Measurements from ENCODE around the gene ZBTB14.

Gene ZBTB14

DNA sequence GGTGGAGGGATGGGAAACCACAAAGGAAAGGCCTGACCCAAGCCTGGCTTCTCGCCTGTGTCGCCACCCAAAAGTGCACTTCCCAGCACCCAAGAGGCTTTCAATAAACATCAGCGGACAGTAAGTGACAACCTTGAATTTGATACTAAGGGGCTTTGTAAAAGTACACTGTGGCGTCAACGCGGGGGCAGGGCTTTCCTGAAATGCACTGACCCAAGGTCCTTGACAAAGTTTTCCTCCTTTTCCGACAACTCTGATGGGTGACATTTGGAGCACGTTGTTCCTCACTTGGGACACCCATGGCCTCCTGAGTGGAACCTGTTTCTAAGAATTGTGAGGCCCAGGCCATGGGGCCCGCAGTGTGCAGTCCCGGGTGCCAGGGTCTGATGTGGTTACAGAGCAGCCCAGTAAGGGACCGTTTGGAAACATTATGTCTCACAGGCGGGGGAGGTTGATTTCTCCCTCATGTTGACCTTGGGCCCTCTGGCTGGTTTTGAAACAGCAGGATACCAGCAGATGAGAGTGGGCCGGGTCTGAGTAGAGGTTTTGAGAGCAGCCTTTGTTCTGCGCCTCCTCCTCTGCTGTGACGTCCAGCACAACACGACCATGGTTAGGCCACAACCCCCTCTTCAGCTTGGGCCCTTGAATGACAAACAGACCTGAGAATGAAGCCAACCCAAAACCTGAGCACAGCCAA lies 2.8 kb upstream of the ZBTB14 start:
- TF ChIP-seq, protein P1, sequence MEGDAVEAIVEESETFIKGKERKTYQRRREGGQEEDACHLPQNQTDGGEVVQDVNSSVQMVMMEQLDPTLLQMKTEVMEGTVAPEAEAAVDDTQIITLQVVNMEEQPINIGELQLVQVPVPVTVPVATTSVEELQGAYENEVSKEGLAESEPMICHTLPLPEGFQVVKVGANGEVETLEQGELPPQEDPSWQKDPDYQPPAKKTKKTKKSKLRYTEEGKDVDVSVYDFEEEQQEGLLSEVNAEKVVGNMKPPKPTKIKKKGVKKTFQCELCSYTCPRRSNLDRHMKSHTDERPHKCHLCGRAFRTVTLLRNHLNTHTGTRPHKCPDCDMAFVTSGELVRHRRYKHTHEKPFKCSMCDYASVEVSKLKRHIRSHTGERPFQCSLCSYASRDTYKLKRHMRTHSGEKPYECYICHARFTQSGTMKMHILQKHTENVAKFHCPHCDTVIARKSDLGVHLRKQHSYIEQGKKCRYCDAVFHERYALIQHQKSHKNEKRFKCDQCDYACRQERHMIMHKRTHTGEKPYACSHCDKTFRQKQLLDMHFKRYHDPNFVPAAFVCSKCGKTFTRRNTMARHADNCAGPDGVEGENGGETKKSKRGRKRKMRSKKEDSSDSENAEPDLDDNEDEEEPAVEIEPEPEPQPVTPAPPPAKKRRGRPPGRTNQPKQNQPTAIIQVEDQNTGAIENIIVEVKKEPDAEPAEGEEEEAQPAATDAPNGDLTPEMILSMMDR (IDR thresholded peaks at IDR 0.05; ENCODE audit: low read depth, low read length) = no peak

DNA sequence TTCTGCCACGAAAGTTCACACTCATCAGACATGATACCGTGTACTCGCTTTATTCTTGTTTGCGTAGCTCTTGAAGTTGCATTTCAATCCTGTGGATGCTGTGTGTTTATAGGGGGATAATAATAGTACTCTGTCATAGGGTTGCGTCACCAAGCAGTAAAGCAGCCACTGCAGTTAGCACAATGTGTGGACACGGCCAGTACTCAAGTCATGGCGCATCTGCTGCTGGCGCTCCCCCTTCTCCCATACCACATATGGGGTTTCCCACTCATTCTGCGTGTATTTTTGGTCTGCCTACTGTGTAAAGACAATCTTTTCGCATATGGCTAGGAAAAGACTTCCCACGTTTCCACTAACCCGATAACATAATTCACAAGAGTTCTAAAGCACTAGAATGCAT lies 2.1 kb upstream of the ZBTB14 start:
- no peak overlapping the region for H3K4me3 ChIP-seq (ENCODE audit: low read depth, low read length)
- TF ChIP-seq, protein P1 (IDR thresholded peaks at IDR 0.05; ENCODE audit: low read depth, low read length) = no peak

More for the DNA sequence above, 2.8 kb upstream of the ZBTB14 start:
- no peak overlapping the region for H3K4me3 ChIP-seq (ENCODE audit: low read depth, low read length)

DNA sequence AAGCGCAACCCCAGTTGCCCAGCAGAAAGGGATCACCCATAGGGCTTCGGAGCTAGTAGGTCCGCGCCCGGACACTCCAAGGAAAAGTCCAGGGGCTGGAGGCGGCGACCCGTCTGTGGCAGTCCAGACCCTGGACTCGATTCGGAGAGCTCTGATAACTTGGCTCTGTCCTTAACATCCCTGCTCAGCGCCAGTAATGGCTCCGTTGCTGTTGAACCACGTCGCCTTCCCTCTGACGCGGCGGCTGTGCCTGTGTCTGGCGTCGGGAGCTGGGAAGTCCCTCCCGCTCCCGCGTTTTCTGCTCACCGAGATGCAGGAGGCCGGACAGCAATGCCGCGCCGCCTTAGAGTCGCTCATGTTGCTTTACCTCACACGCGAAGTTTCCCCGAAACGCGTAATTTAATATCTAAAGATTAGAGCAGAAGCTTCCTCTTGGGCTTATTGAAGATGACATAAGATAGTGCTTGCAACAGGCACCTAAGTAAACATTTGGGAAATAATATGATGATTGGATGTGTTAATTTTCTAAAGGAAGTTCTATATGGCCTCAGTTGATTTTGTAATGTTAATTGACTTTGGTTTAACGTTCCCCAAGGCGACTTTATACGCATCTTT lies 1.3 kb upstream of the ZBTB14 start:
- TF ChIP-seq, protein P1 (IDR thresholded peaks at IDR 0.05; ENCODE audit: low read depth, low read length) = no peak
- H3K4me3 ChIP-seq (ENCODE audit: low read depth, low read length) = peak overlapping the region; percentile 64

DNA sequence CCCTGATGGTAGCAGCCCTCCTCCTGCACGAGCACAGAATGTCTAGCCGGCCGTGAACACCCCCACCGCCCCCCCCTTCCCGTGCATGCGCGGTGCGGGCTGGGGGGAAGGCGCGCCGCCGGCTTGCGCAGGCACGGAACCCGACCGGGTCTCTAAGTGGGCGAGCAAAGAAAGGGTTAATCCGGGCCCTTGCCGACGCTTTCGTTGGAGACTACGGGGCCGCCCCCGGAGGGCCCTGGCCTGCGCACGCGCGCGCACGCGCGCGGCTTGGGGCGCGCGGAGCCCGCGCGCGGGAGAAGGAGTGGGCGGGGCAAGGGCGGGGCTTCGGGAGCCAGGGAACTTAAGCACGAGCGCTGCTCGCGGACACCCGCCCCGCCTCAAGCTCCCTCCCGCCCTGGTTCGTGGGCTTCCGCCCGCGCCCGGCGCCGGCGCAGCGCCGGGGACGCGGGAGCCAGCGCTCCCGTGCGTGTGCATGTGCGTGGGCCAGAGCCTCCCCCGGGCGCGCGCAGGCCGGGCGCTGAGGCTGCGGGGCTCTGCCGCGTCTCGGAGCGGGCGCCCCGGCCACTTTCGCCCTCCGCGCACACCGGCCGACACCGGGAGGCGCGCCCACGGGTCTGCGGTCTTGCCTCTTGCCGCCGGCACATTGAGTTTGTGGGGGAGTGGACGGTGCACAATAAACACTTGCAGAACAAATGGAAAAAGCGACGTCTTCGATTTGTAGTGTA lies 617 bp upstream of the ZBTB14 start:
- TF ChIP-seq, protein P1 (IDR thresholded peaks at IDR 0.05; ENCODE audit: low read depth, low read length) = no peak
- peak overlapping the region; percentile 66 for H3K4me3 ChIP-seq (ENCODE audit: low read depth, low read length)

DNA sequence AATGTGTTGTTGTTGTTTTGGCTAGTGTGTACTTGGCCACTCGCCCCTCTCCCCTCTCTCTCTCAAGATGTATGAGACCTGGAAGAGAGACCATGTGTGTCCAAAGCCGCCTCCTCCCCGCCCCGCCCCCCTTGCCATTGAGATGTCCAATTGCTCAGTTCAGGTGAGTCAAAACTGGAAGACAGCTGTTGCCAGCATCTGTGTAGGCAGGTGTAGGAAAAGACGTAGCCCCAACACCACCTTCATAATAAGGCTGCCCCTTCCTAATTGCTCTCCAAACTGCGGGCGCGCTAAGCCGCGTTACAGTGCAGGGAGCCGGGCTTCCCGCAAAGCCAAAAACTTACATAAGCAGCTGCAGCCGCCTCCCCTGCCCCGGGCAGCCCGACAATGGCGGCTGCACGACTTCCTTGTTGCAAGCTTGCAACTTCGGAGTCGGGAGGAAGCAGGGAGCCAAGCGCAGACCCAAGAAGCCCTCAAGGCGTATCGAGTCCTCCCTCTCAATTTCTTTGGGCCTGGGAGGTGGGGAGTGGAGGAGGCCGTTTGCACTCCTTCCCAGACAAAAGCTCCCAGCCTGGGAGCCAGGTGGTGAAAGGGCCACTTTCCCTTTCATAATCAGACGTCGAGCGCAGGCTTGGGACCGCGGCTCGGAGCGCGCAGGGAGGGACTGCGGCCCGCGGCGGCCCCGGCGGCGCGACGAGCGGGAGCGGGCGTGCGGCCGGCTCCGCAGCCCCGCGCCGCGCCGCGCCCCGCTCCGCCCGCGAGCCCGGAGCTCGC lies 882 bp downstream of the ZBTB14 start:
- H3K4me3 ChIP-seq (ENCODE audit: low read depth, low read length) = peak overlapping the region; percentile 86

DNA sequence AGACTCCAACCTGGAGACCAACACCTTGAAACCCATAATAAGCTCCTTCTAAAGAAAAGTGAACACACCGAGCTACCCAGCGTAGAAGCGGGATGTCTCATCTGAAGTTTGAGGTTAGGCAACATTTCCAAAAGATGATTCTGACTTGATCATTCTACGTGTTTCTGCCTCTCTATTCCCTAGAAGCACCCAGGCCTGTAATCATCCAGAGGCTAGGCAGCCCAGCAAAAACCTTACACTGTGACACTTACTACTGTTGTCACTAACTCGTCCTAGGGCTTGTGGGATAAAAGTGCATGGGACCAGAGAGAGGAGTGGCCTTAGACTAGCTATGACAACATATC lies 1.4 kb downstream of the ZBTB14 start:
- peak overlapping the region; percentile 86 for H3K4me3 ChIP-seq (ENCODE audit: low read depth, low read length)

More for the DNA sequence above, 882 bp downstream of the ZBTB14 start:
- TF ChIP-seq, protein P1 (IDR thresholded peaks at IDR 0.05; ENCODE audit: low read depth, low read length) = no peak

More for the DNA sequence above, 1.4 kb downstream of the ZBTB14 start:
- TF ChIP-seq, protein P1 (IDR thresholded peaks at IDR 0.05; ENCODE audit: low read depth, low read length) = no peak
